ENCODE data around the gene CT47A7.

- TF ChIP-seq CTCF (IDR thresholded peaks at IDR 0.05) (peak; percentile 43), MAX (IDR thresholded peaks at IDR 0.05) (no peak), RARB (CRISPR knock-in tag; IDR thresholded peaks at IDR 0.05) (no peak), PBX3 (IDR thresholded peaks at IDR 0.05) (no peak), ESRRA (IDR thresholded peaks at IDR 0.05; ENCODE audit: borderline replicate concordance, low read length) (no peak), REST (IDR thresholded peaks at IDR 0.05) (no peak), POLR2A (IDR thresholded peaks at IDR 0.05; ENCODE audit: low read length) (no peak), EP300 (IDR thresholded peaks at IDR 0.05) (no peak), RAD21 (conservative IDR thresholded peaks at IDR 0.05 in 1 of 2, IDR thresholded peaks at IDR 0.05 in 1 of 2) (peak; percentile 43 to 45; a peak in 3 of 5 replicates), CHD4 (IDR thresholded peaks at IDR 0.05; ENCODE audit: borderline replicate concordance) (no peak), USF2 (IDR thresholded peaks at IDR 0.05) (no peak), MYC (IDR thresholded peaks at IDR 0.05; ENCODE audit: borderline replicate concordance, low read length) (no peak)
Observed at GRCh38 chrX:121000589-121000988, 44.2 kb upstream of the CT47A7 start.

Data from A549 (cell line).